A549 (cell line): Measurements from ENCODE around the gene COPE. TPM values are rescaled to one million over a fixed set of nuclear protein-coding genes. Genes with fewer than 3 reads are reported as not detected.
"Not testable (repeated sequence)": the region's sequence is repeated elsewhere in the genome, so short reads cannot be mapped to it uniquely, and the experiment has no call there.

Experiments used
- ATAC-seq, 2 experiments: fragments of 200-7000 bp in 1 of 2; fragments of >200 bp in 1 of 2; cut with Nextera tagmentation in 1 of 2; cut with Tn5 transposase in 1 of 2; 3 replicates each; pipeline versions ENCODE4 v1.8.0 to v1.9.1; 2018 to 2020; ENCODE audit warnings: mild to moderate bottlenecking in 1 of 2, moderate library complexity in 1 of 2
- CTCF ChIA-PET: fragments of 300-600 bp; sonication (Branson Sonifier 250); formaldehyde crosslinking; extraction: SDS; loops from one replicate; lab custom pipeline; 2021; ENCODE audit warnings: antibody characterized with exemption, inconsistent platforms; lab: Yijun Ruan, JAX
- POLR2A ChIA-PET: fragments of 350-600 bp; formaldehyde crosslinking; extraction: SDS; loops from one replicate; lab custom pipeline; 2021; ENCODE audit warnings: antibody characterized with exemption, inconsistent platforms; lab: Yijun Ruan, JAX
- DNase-seq, 2 experiments: peaks; one replicate each; pipeline versions ENCODE4 v3.0.0 to v3.0.0-alpha.2; 2011 to 2016; ENCODE audit warnings: low read depth in 1 of 2, low spot score in 1 of 2
- FAIRE-seq: peaks from 2 replicates; lab custom pipeline; 2011; peaks lifted over from hg19 to GRCh38; lab: Jason Lieb, UNC
- H3K27ac ChIP-seq, 2 experiments: fragments of >200 bp; sonication (Bioruptor Twin); formaldehyde crosslinking; 3 replicates each; pipeline ENCODE4 v1.5.1; 2016 to 2017
- H3K4me1 ChIP-seq: fragments of >200 bp; sonication (Bioruptor Twin); formaldehyde crosslinking; 3 replicates; pipeline ENCODE4 v1.6.1; 2016
- H3K4me2 ChIP-seq: fragments of >200 bp; sonication (Bioruptor Twin); formaldehyde crosslinking; 3 replicates; pipeline ENCODE4 v1.6.1; 2016
- H3K4me3 ChIP-seq: fragments of >200 bp; sonication (Bioruptor Twin); formaldehyde crosslinking; 3 replicates; pipeline ENCODE4 v1.5.1; 2016
- H3K9me3 ChIP-seq: fragments of >200 bp; sonication (Bioruptor Twin); formaldehyde crosslinking; 3 replicates; pipeline ENCODE4 v1.6.1; 2016
- CHD2 ChIP-seq: fragments of 150-350 bp; IDR thresholded peaks from 2 replicates; pipeline ENCODE4 v1.6.1; 2014; ENCODE audit warnings: low read length; ENCODE audit not compliant: partially characterized antibody
- ESRRA ChIP-seq: fragments of 150-350 bp; IDR thresholded peaks from 2 replicates; pipeline ENCODE4 v1.6.1; 2014; ENCODE audit warnings: mild to moderate bottlenecking, low read length, borderline replicate concordance
- FOSB ChIP-seq: fragments of 250-450 bp; sonication (Bioruptor Pico); IDR thresholded peaks from 2 replicates; pipeline ENCODE4 v1.5.0; 2020; ENCODE audit warnings: mild to moderate bottlenecking, moderate library complexity
- FOXS1 ChIP-seq: fragments of 250-450 bp; sonication (Bioruptor Pico); IDR thresholded peaks from 2 replicates; pipeline ENCODE4 v1.5.0; 2020; ENCODE audit warnings: mild to moderate bottlenecking, moderate library complexity
- GATA3 ChIP-seq: IDR thresholded peaks from 2 replicates; pipeline ENCODE4 v1.6.1; 2012; ENCODE audit warnings: borderline replicate concordance
- HDAC2 ChIP-seq: fragments of 200-600 bp; sonication (generic); IDR thresholded peaks from 2 replicates; pipeline ENCODE4 v1.6.1; 2016
- HES2 ChIP-seq: fragments of >200 bp; sonication (Bioruptor Twin); formaldehyde crosslinking; IDR thresholded peaks from 2 replicates; pipeline ENCODE4 v1.6.1; 2016
- HEYL ChIP-seq: fragments of 250-450 bp; sonication (Bioruptor Pico); IDR thresholded peaks from 2 replicates; pipeline ENCODE4 v1.8.0; 2021; ENCODE audit warnings: mild to moderate bottlenecking, moderate library complexity
- HOXA7 ChIP-seq: fragments of 250-450 bp; sonication (Bioruptor Pico); IDR thresholded peaks from 2 replicates; pipeline ENCODE4 v1.5.0; 2020; ENCODE audit warnings: mild to moderate bottlenecking, moderate library complexity
- JUNB ChIP-seq: fragments of >200 bp; sonication (Bioruptor Twin); formaldehyde crosslinking; IDR thresholded peaks from 2 replicates; pipeline ENCODE4 v1.6.1; 2016
- NR3C1 ChIP-seq: fragments of >200 bp; sonication (Bioruptor Twin); formaldehyde crosslinking; IDR thresholded peaks from 3 replicates; pipeline ENCODE4 v1.6.1; 2017
- PBX3 ChIP-seq: IDR thresholded peaks from 2 replicates; pipeline ENCODE4 v1.6.1; 2012
- POLR2A ChIP-seq: IDR thresholded peaks from 2 replicates; pipeline ENCODE4 v1.6.1; 2012; ENCODE audit warnings: mild to moderate bottlenecking, low read length
- POLR2AphosphoS2 ChIP-seq: conservative IDR thresholded peaks from 2 replicates; pipeline ENCODE4 v1.6.1; 2012; ENCODE audit warnings: low read length, improper control_type of control experiment, inconsistent platforms
- RAD21 ChIP-seq, 2 experiments: fragments of >200 bp in 1 of 2; sonication (Bioruptor Twin) in 1 of 2; formaldehyde crosslinking in 1 of 2; IDR thresholded peaks in 1 of 2; conservative IDR thresholded peaks in 1 of 2; 2 replicates in 1 of 2; 3 replicates in 1 of 2; pipeline ENCODE4 v1.6.1; 2012 to 2018; ENCODE audit warnings: inconsistent platforms in 1 of 2
- RCOR1 ChIP-seq: fragments of 150-350 bp; IDR thresholded peaks from 2 replicates; pipeline ENCODE4 v1.6.1; 2014; ENCODE audit warnings: antibody characterized with exemption, low read length, low read depth
- REST ChIP-seq: fragments of 200-600 bp; sonication (generic); IDR thresholded peaks from 2 replicates; pipeline ENCODE4 v1.6.1; 2016; ENCODE audit warnings: antibody characterized with exemption, mild to moderate bottlenecking, moderate library complexity
- RNF2 ChIP-seq: fragments of 200-600 bp; sonication (generic); IDR thresholded peaks from 2 replicates; pipeline ENCODE4 v1.6.1; 2016; ENCODE audit warnings: low read depth, mild to moderate bottlenecking, antibody characterized with exemption, moderate library complexity, borderline replicate concordance
- SMC3 ChIP-seq: fragments of >200 bp; sonication (Bioruptor Twin); formaldehyde crosslinking; IDR thresholded peaks from 3 replicates; pipeline ENCODE4 v1.6.1; 2018; ENCODE audit warnings: inconsistent platforms
- SREBF2 ChIP-seq: fragments of 450-650 bp; IDR thresholded peaks from 2 replicates; pipeline ENCODE4 v1.6.1; 2014; ENCODE audit warnings: mild to moderate bottlenecking, moderate library complexity
- TFCP2L1 ChIP-seq: fragments of 250-450 bp; sonication (Bioruptor Pico); IDR thresholded peaks from 2 replicates; pipeline ENCODE4 v1.5.0; 2021; ENCODE audit warnings: mild to moderate bottlenecking
- WGBS: methylation state at CpG from one replicate; pipeline ENCODE4 v1.1.6; 2017; ENCODE audit errors: missing lambda C conversion rate; 5-methylcytosine and 5-hydroxymethylcytosine counted together
- polyA plus RNA-seq, 4 experiments: library from polyadenylated mRNA; depleted of rRNA in 3 of 4; stranded (reverse); fragments of >200 nt; fragmentation: RNase III in 1 of 4; extraction: RNeasy Plus Mini Kit Qiagen cat#74134 plus additional on column Dnase treatment in 1 of 4; gene quantifications; 2 replicates in 3 of 4; 3 replicates in 1 of 4; pipeline ENCODE4 v1.2.3, GENCODE V29; 2011 to 2017
- TF ChIP-seq, protein P1 (sequence below): fragments of 450-650 bp; IDR thresholded peaks from 2 replicates; pipeline ENCODE4 v1.6.1; 2014; ENCODE audit warnings: antibody characterized with exemption
- TF ChIP-seq, protein P2 (sequence below): fragments of 250-450 bp; sonication (Bioruptor Pico); IDR thresholded peaks from 2 replicates; pipeline ENCODE4 v1.5.0; 2020; ENCODE audit warnings: low read depth, mild to moderate bottlenecking, moderate library complexity
- TF ChIP-seq, protein P3 (sequence below): fragments of >200 bp; sonication (Bioruptor Twin); formaldehyde crosslinking; IDR thresholded peaks from 3 replicates; pipeline ENCODE4 v1.5.1; 2016
- TF ChIP-seq, protein P4 (sequence below): fragments of >200 bp; sonication (Bioruptor Twin); formaldehyde crosslinking; IDR thresholded peaks from 3 replicates; pipeline ENCODE4 v1.6.1; 2016

Gene COPE
- polyA plus RNA-seq, 2 of the 4 experiments (the other 2 are of a cell fraction): 94.0 to 114 TPM

DNA sequence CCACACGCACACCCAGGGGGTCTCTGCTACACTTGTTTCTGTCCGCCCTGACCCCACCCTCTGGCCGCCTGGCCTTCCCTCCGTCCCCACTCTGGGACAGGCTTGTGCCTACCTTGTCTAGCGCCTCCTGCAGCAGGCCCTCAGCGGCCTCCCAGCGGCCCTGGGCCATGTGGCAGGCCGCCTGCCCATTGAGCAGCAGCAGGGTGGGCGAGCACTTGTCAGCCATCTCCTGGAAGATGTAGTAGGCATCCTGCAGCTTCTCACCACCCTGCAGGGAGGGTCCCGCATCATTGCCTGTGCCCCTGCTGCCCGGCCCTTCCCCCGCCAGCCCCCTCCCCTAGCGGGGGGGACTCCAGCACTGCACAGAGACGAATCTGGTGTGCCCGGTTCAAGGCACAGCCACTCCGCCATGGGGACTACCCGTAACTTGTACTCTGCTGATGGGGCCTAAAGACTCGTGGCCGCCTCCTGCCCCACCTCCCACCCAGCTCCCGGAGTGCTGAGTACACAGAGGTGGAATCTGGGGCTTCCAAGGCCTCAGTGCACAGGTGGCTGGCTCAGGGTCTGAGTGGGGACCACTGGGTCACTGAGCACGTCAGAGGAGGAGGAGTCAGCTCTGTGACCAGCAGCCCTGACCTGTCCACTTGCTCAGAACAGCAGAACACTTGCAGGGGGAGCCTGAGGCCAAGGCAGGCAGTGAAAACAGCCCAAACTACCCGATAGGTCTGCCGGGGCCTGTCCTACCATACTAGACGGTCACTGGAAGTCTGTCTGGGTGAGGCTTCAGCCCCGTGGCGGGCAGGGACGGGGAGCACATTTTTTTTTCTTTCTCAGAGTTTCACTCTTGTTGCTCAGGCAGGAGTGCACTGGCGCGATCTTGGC is 15.8 kb downstream of the COPE start:
- FAIRE-seq: no peak
- 86% methylated on average over 13 of the region's 29 CpGs for WGBS
- Histone ChIP-seq H3K4me2 (no peak overlapping the region), H3K9me3 (no peaks in the 10 kb centered on the region), H3K4me1 (no peaks in the 10 kb centered on the region), H3K4me3 (no peak overlapping the region), H3K27ac (no peak overlapping the region)
- ChIA-PET POLR2A (no interaction called here), CTCF (interaction anchor here (0.6 to 1.3 kb wide), 3 partner anchors 9 to 84 kb away, joined by 3 to 6 read pairs (median 4); no protein-coding TSS in a partner anchor)
- TF ChIP-seq ESRRA: no peak
- no peak for TF ChIP-seq GATA3
- no peak for TF ChIP-seq FOSB (CRISPR knock-in tag)
- no peak for TF ChIP-seq RNF2
- TF ChIP-seq HEYL (CRISPR knock-in tag): no peak
- TF ChIP-seq HOXA7: no peak
- TF ChIP-seq, protein P1, sequence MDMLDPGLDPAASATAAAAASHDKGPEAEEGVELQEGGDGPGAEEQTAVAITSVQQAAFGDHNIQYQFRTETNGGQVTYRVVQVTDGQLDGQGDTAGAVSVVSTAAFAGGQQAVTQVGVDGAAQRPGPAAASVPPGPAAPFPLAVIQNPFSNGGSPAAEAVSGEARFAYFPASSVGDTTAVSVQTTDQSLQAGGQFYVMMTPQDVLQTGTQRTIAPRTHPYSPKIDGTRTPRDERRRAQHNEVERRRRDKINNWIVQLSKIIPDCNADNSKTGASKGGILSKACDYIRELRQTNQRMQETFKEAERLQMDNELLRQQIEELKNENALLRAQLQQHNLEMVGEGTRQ: no peak
- no peak for TF ChIP-seq RAD21 (conservative IDR thresholded peaks at IDR 0.05 in 1 of 2, IDR thresholded peaks at IDR 0.05 in 1 of 2)
- no peak for TF ChIP-seq CHD2
- TF ChIP-seq, protein P2, sequence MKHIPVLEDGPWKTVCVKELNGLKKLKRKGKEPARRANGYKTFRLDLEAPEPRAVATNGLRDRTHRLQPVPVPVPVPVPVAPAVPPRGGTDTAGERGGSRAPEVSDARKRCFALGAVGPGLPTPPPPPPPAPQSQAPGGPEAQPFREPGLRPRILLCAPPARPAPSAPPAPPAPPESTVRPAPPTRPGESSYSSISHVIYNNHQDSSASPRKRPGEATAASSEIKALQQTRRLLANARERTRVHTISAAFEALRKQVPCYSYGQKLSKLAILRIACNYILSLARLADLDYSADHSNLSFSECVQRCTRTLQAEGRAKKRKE (CRISPR knock-in tag): no peak
- no peak for TF ChIP-seq FOXS1 (CRISPR knock-in tag)
- no peak for TF ChIP-seq POLR2A
- TF ChIP-seq HES2: no peak
- no peak for TF ChIP-seq POLR2AphosphoS2
- no peak for TF ChIP-seq NR3C1
- no peak for TF ChIP-seq TFCP2L1
- no peak for TF ChIP-seq SMC3
- no peak for DNase-seq
- no peak for ATAC-seq

DNA sequence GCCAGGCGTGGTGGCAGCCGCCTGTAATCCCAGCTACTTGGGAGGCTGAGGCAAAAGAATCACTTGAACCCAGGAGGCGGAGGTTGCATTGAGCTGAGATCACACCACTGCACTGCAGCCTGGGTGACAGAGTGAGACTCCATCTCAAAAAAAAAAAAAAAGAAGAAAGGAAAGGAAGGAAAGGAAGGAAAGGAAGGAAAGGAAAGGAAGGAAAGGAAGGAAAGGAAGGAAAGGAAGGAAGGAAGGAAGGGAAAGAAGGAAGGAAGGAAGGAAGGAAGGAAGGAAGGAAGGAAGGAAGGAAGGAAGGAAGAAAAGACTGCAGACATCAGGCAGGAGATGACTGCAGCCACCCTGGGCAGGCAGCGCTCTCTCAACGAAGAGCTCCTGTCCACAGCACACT is 16.7 kb downstream of the COPE start:
- POLR2A ChIA-PET, ATAC-seq, H3K4me3 ChIP-seq, H3K9me3 ChIP-seq, FAIRE-seq, H3K4me1 ChIP-seq, H3K4me2 ChIP-seq, DNase-seq, H3K27ac ChIP-seq: not testable (repeated sequence)
- CTCF ChIA-PET: interaction anchor here (0.6 kb wide), 1 partner anchor 85 kb away, joined by 4 read pairs; no protein-coding TSS in a partner anchor
- 99% methylated on average over 5 of the region's 5 CpGs for WGBS

GRCh38 chr19:18901491-18901890 is 17.7 kb downstream of the COPE start:
- no peak overlapping the region for H3K4me2 ChIP-seq
- POLR2A ChIA-PET: no interaction called here
- no peak for DNase-seq
- no peak overlapping the region for H3K27ac ChIP-seq
- H3K4me1 ChIP-seq: no peaks in the 10 kb centered on the region
- no peaks in the 10 kb centered on the region for H3K9me3 ChIP-seq
- no peak overlapping the region for H3K4me3 ChIP-seq
- no peak for FAIRE-seq
- CTCF ChIA-PET: interaction anchor here (0.6 to 0.9 kb wide), 2 partner anchors 14 to 16 kb away, joined by 3 read pairs; no protein-coding TSS in a partner anchor
- ATAC-seq: no peak
- WGBS: 77% methylated on average over 5 of the region's 7 CpGs
- no peak for TF ChIP-seq RCOR1
- TF ChIP-seq ESRRA: no peak
- TF ChIP-seq JUNB: no peak
- no peak for TF ChIP-seq SREBF2
- TF ChIP-seq HDAC2: no peak
- TF ChIP-seq, protein P3, sequence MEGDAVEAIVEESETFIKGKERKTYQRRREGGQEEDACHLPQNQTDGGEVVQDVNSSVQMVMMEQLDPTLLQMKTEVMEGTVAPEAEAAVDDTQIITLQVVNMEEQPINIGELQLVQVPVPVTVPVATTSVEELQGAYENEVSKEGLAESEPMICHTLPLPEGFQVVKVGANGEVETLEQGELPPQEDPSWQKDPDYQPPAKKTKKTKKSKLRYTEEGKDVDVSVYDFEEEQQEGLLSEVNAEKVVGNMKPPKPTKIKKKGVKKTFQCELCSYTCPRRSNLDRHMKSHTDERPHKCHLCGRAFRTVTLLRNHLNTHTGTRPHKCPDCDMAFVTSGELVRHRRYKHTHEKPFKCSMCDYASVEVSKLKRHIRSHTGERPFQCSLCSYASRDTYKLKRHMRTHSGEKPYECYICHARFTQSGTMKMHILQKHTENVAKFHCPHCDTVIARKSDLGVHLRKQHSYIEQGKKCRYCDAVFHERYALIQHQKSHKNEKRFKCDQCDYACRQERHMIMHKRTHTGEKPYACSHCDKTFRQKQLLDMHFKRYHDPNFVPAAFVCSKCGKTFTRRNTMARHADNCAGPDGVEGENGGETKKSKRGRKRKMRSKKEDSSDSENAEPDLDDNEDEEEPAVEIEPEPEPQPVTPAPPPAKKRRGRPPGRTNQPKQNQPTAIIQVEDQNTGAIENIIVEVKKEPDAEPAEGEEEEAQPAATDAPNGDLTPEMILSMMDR: no peak
- TF ChIP-seq PBX3: no peak
- no peak for TF ChIP-seq REST
- TF ChIP-seq, protein P4, sequence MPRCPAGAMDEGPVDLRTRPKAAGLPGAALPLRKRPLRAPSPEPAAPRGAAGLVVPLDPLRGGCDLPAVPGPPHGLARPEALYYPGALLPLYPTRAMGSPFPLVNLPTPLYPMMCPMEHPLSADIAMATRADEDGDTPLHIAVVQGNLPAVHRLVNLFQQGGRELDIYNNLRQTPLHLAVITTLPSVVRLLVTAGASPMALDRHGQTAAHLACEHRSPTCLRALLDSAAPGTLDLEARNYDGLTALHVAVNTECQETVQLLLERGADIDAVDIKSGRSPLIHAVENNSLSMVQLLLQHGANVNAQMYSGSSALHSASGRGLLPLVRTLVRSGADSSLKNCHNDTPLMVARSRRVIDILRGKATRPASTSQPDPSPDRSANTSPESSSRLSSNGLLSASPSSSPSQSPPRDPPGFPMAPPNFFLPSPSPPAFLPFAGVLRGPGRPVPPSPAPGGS: no peak
